CD14-positive monocyte (primary cell): ENCODE results near the gene NLRC3. TPM values are rescaled to one million over a fixed set of nuclear protein-coding genes. Genes with fewer than 3 reads are reported as not detected.

Source experiments
- DNase-seq, 3 donors: peaks; one replicate each; pipeline ENCODE4 v3.0.0-alpha.2; 2011 to 2022
- H2AFZ ChIP-seq: 2 replicates; pipeline ENCODE4 v1.6.0; 2012; ENCODE audit warnings: mild to moderate bottlenecking, low read depth, low read length, inconsistent platforms; ENCODE audit not compliant: insufficient read depth, poor library complexity, severe bottlenecking
- H3K27ac ChIP-seq, 2 donors: 1 replicate in 1 of 2; 2 replicates in 1 of 2; pipeline ENCODE4 v1.5.1; 2012 to 2013; ENCODE audit warnings: low read length in 2 of 2, control low read depth in 1 of 2, inconsistent platforms in 1 of 2, low read depth in 1 of 2, mild to moderate bottlenecking in 1 of 2
- H3K27me3 ChIP-seq, 2 donors: one replicate each; pipeline versions ENCODE4 v1.6.0 to v1.6.1; 2011 to 2013; ENCODE audit warnings: low read length in 2 of 2; ENCODE audit not compliant: control insufficient read depth in 2 of 2, insufficient read depth in 2 of 2
- H3K36me3 ChIP-seq, 2 donors: replicated peaks in 1 of 2; 1 replicate in 1 of 2; 2 replicates in 1 of 2; pipeline versions ENCODE4 v1.5.1 to v1.6.1; 2012 to 2013; ENCODE audit warnings: low read length in 2 of 2, control low read depth in 1 of 2, inconsistent platforms in 1 of 2, mild to moderate bottlenecking in 1 of 2; ENCODE audit not compliant: insufficient read depth in 2 of 2, control insufficient read depth in 1 of 2
- H3K4me1 ChIP-seq, 2 donors: 1 replicate in 1 of 2; 2 replicates in 1 of 2; pipeline versions ENCODE4 v1.5.1 to v1.6.1; 2012 to 2013; ENCODE audit warnings: low read length in 2 of 2, control low read depth in 1 of 2, inconsistent platforms in 1 of 2, mild to moderate bottlenecking in 1 of 2, moderate library complexity in 1 of 2; ENCODE audit not compliant: insufficient read depth in 2 of 2, control insufficient read depth in 1 of 2
- H3K4me2 ChIP-seq: replicated peaks from 2 replicates; pipeline ENCODE3; 2012; ENCODE audit warnings: low read length, moderate library complexity, mild to moderate bottlenecking; ENCODE audit not compliant: poor library complexity, severe bottlenecking; ENCODE audit errors: extremely low read depth
- H3K4me3 ChIP-seq, 3 experiments: fragments of 200-600 bp in 1 of 3; sonication (generic) in 1 of 3; replicated peaks in 1 of 3; 1 replicate in 2 of 3; 2 replicates in 1 of 3; pipeline ENCODE4 v1.5.1; 2011 to 2013; ENCODE audit warnings: low read length in 3 of 3, mild to moderate bottlenecking in 3 of 3, control low read depth in 2 of 3, low read depth in 2 of 3, inconsistent platforms in 1 of 3, moderate library complexity in 1 of 3
- H3K79me2 ChIP-seq: 2 replicates; pipeline ENCODE4 v1.6.0; 2012; ENCODE audit warnings: mild to moderate bottlenecking, control low read depth, inconsistent platforms, low read length, moderate library complexity; ENCODE audit not compliant: insufficient read depth
- H3K9ac ChIP-seq: 2 replicates; pipeline ENCODE4 v1.6.0; 2017; ENCODE audit warnings: low read length, mild to moderate bottlenecking; ENCODE audit not compliant: insufficient read depth, poor library complexity, severe bottlenecking
- H3K9me3 ChIP-seq, 2 donors: replicated peaks in 1 of 2; 1 replicate in 1 of 2; 2 replicates in 1 of 2; pipeline versions ENCODE4 v1.5.1 to v1.6.1; 2012 to 2013; ENCODE audit warnings: low read length in 2 of 2, control low read depth in 1 of 2; ENCODE audit not compliant: control insufficient read depth in 1 of 2, insufficient read depth in 1 of 2
- H4K20me1 ChIP-seq: 2 replicates; pipeline ENCODE4 v1.6.0; 2012; ENCODE audit warnings: mild to moderate bottlenecking, low read length, control low read depth, moderate library complexity; ENCODE audit not compliant: insufficient read depth
- H3K27ac Mint-ChIP-seq, 7 donors: one replicate each; pipeline ENCODE4 v1.8.0; 2020; ENCODE audit warnings: mild to moderate bottlenecking in 7 of 7, mixed read lengths in 7 of 7, moderate library complexity in 6 of 7, inconsistent platforms in 2 of 7
- H3K27me3 Mint-ChIP-seq, 3 donors: one replicate each; pipeline ENCODE4 v1.8.0; 2021 to 2022; ENCODE audit warnings: low read depth in 3 of 3, mild to moderate bottlenecking in 3 of 3, mixed read lengths in 3 of 3, moderate library complexity in 3 of 3, inconsistent platforms in 1 of 3
- H3K36me3 Mint-ChIP-seq, 2 donors: one replicate each; pipeline ENCODE4 v1.8.0; 2020; ENCODE audit warnings: mixed read lengths in 2 of 2, inconsistent platforms in 1 of 2, mild to moderate bottlenecking in 1 of 2
- H3K4me1 Mint-ChIP-seq: one replicate; pipeline ENCODE4 v1.8.0; 2020; ENCODE audit warnings: mild to moderate bottlenecking, mixed read lengths
- H3K4me3 Mint-ChIP-seq, 2 donors: one replicate each; pipeline ENCODE4 v1.8.0; 2020; ENCODE audit warnings: mild to moderate bottlenecking in 2 of 2, mixed read lengths in 2 of 2, moderate library complexity in 1 of 2
- H3K9me3 Mint-ChIP-seq, 7 donors: one replicate each; pipeline ENCODE4 v1.8.0; 2020 to 2022; ENCODE audit warnings: mixed read lengths in 7 of 7, mild to moderate bottlenecking in 6 of 7, moderate library complexity in 6 of 7, inconsistent platforms in 2 of 7
- CTCF ChIP-seq: fragments of 200-600 bp; IDR thresholded peaks from one replicate; pipeline ENCODE4 v1.8.0; 2022; ENCODE audit warnings: antibody characterized with exemption, mild to moderate bottlenecking
- WGBS: methylation state at CpG from one replicate; pipeline ENCODE4 v1.1.5; 2013; ENCODE audit warnings: missing lambda C conversion rate; ENCODE audit not compliant: insufficient coverage; 5-methylcytosine and 5-hydroxymethylcytosine counted together
- intact Hi-C, 2 donors: fragments of 100-400 bp; cut with micrococcal nuclease; formaldehyde crosslinking; loops; one replicate each; pipeline versions ENCODE4 v1.15.0 to v1.15.1; 2023
- polyA plus RNA-seq, 3 donors: library from polyadenylated mRNA; depleted of rRNA in 1 of 3; unstranded in 2 of 3; stranded (reverse) in 1 of 3; fragments of 300-500 nt in 2 of 3; fragments of >200 nt in 1 of 3; fragmentation: Illumina TruSeq in 2 of 3; gene quantifications; 1 replicate in 2 of 3; 2 replicates in 1 of 3; pipeline ENCODE4 v1.2.3, GENCODE V29; 2012 to 2021

Gene NLRC3
- polyA plus RNA-seq, 3 donors = 0.03 to 0.07 (median 0.06) TPM

- H3K9ac ChIP-seq = no peak overlapping the region
- H4K20me1 ChIP-seq = no peaks in the 10 kb centered on the region
- no peaks in the 10 kb centered on the region for H3K27me3 ChIP-seq
- 93% methylated on average over 6 of the region's 8 CpGs for WGBS
- Mint-ChIP-seq H3K4me3 (no peak overlapping the region), H3K9me3 (no peaks in the 10 kb centered on the region), H3K27ac (no peak overlapping the region), H3K36me3 (peaks cover 27 to 30% of the 10 kb centered on the region in 2 donors), H3K4me1 (no peaks in the 10 kb centered on the region), H3K27me3 (no peaks in the 10 kb centered on the region)
- no peak overlapping the region for H3K27ac ChIP-seq
- no peak overlapping the region for H2AFZ ChIP-seq
- no peaks in the 10 kb centered on the region for H3K79me2 ChIP-seq
- no peak overlapping the region for H3K4me3 ChIP-seq
- peaks cover 4 to 8% of the 10 kb centered on the region in 2 donors for H3K36me3 ChIP-seq
- H3K4me1 ChIP-seq = no peaks in the 10 kb centered on the region
- no peak for DNase-seq
- H3K9me3 ChIP-seq = no peaks in the 10 kb centered on the region
- H3K4me2 ChIP-seq = no peak overlapping the region
- intact Hi-C loops = no loop called here
- TF ChIP-seq CTCF = no peak
These were observed 56.4 kb downstream of the NLRC3 start for GRCh38 chr16:3520841-3521240.

DNA sequence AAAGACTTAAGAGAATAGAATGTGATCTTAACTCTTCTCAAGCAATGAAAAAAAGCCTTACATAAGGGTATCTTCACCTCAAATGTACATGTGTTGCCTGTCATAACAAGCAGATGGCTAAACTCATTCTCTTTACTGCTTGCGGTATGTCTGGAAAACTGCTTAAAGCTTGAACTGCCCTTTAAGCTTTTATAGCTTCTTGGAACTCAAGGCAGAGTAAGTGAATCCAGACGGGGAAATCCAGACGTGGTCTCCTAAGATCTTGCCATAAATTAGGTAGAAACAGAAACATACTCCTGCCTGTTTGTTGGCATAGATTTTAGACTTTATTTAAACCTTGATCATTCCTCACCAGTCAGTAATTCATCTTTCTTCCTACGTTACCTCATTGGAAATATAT, 56.8 kb downstream of the NLRC3 start:
- H3K9me3 Mint-ChIP-seq = no peaks in the 10 kb centered on the region
- no peaks in the 10 kb centered on the region for H3K9me3 ChIP-seq
- peaks cover 27 to 31% of the 10 kb centered on the region in 2 donors for H3K36me3 Mint-ChIP-seq
- no peak for TF ChIP-seq CTCF
- no peak overlapping the region for H3K27ac ChIP-seq
- no peak overlapping the region for H3K4me3 Mint-ChIP-seq
- no peaks in the 10 kb centered on the region for H3K27me3 ChIP-seq
- intact Hi-C loops = no loop called here
- peaks cover 4 to 8% of the 10 kb centered on the region in 2 donors for H3K36me3 ChIP-seq
- H2AFZ ChIP-seq = no peak overlapping the region
- H3K27ac Mint-ChIP-seq = no peak overlapping the region
- H3K4me3 ChIP-seq = no peak overlapping the region
- H3K4me1 ChIP-seq = no peaks in the 10 kb centered on the region
- no peaks in the 10 kb centered on the region for H3K79me2 ChIP-seq
- H3K27me3 Mint-ChIP-seq = no peaks in the 10 kb centered on the region
- no peaks in the 10 kb centered on the region for H4K20me1 ChIP-seq
- H3K9ac ChIP-seq = no peak overlapping the region
- H3K4me1 Mint-ChIP-seq = no peaks in the 10 kb centered on the region
- WGBS = 100% methylated on average over 2 of the region's 4 CpGs
- DNase-seq = no peak
- no peak overlapping the region for H3K4me2 ChIP-seq
